Right ventricle myocardium inferior (tissue), 1 donor: ENCODE measurements around the gene ZNF275. TPM values are rescaled to one million over a fixed set of nuclear protein-coding genes. Genes with fewer than 3 reads are reported as not detected.
"Not testable (repeated sequence)": the region's sequence is repeated elsewhere in the genome, so short reads cannot be mapped to it uniquely, and the experiment has no call there.

Source experiments
- ATAC-seq: fragments of 200-7000 bp; cut with Tn5 transposase; one replicate; pipeline ENCODE4 v1.9.1; 2020; ENCODE audit warnings: mild to moderate bottlenecking, moderate library complexity
- DNase-seq: peaks from one replicate; pipeline ENCODE4 v3.0.0; 2021; ENCODE audit errors: missing footprints
- intact Hi-C: fragments of 100-400 bp; cut with DNase I; formaldehyde crosslinking; loops from one replicate; pipeline ENCODE4 v1.11.0; 2022
- long read RNA-seq: library from polyadenylated mRNA; unstranded; transcript quantifications from one replicate; pipeline ENCODE4 v2.0.0, GENCODE V29; 2021
- total RNA-seq: library from RNA; stranded (reverse); fragmentation: NEBNext Ultra II Directional; extraction: Animal tissue kit (Norgen Biotek cat#: 25700); gene quantifications from one replicate; pipeline ENCODE4 v1.2.1, GENCODE V29; 2021
- donor health status: DM: no; HTN: yes; CAD: no; lungs with severe emphysema.

The ZNF275 gene, protein sequence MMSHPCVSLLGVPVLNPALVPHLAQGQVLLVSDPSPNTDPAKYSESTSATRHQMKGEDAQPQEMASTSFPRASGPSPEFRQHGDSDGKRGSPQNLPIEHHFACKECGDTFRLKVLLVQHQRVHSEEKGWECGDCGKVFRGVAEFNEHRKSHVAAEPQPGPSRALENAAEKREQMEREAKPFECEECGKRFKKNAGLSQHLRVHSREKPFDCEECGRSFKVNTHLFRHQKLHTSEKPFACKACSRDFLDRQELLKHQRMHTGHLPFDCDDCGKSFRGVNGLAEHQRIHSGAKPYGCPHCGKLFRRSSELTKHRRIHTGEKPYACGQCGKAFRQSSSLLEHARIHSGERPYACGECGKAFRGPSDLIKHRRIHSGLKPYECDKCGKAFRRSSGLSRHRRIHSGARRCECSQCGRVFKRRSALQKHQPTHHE
- 6.5 TPM for total RNA-seq
- long read RNA-seq, full-length matches to known transcripts, result 2 of 4 reads
- long read RNA-seq, partial matches to known transcripts, result 0 of 4 reads
- long read RNA-seq, other reads (novel, unspliced or antisense), result 2 of 4 reads

DNA sequence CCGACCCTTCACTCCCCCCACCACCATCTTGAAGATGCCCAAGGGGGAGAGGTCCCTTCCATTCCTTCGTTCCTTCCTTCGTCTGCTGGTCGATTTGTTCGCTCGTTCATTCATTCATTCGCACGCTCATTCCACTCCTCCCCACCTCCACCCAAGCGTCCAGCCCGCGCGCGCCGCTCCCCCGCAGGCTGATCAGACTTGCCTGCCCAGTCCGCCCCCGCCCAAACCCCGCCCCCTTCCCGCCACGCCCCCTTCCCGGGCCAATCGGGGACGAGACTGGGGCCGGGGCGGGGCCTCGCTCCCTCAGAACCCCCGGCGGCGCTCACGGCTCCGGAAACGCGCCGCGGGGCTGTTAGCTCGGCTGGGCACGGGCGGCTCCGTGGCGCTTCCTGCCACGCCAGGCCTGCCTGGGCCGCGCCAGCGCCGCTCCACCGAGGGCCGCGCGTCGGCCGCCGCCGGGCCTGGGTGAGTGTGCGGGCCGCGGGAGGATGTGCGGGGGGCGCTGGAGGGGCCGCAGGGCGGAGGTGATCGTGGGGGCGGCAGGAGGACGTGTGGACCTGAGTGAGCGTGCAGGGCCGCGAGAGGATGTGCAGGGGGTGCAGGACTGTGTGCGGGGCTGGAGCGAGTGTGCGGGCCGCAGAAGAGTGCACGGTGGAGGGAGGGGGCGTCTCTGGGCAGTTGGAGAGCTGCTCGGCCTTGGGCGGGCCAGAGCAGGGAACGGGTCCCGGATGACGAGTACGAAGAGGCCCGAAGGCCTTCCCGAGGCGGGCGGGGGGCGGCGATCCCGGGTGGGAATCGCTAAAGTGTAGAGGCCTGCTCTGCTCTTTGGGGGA lies at the start of gene ZNF275:
Gene ZNF275 (plus strand): TSS at position 333 of the 833 bp plus-strand sequence. CDS start 2,527 bp downstream, outside the sequence.
- DNase-seq, result peak; percentile 92
- peak; percentile 100 for ATAC-seq
- intact Hi-C loops, result no loop called here

DNA sequence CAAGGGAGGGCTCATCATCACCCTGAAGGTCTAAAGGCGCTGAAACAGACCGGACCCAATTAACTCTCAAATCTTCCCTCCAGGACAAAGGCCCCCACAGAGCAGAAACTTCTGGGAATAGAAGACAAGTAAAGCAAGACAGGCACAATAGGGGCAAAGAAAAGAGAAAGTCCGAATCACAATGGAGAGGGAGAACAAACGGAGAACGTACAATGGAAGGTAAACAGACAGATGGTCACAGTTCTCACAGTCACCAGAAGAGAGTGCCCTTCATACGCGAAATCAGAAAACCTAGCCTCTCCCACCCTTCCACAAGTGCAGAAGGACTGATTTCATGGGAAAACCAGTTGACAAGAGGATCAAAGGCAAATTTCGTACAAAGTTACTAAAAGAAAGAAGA lies 48.3 kb upstream of the ZNF275 start:
- ATAC-seq, DNase-seq, intact Hi-C loops: not testable (repeated sequence)

DNA sequence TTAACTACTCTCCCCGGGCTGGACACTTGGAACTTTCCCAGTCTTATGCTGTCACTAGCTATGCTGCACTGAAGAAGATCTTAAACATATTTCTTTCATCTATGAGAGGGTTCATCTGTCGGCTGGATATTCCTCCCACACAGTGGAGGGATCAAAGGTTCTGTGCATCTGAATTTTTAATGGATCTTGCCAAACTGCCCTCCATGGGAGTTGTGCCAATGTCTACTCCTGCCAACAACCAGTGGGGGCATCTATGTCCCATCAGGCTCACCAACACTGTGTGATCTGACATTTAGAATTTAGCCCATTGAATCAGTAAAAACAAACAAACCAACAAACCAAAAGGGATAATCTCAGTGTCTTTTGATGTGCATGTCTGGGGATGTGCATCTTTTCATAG lies 45.1 kb upstream of the ZNF275 start:
- ATAC-seq, intact Hi-C loops, DNase-seq: not testable (repeated sequence)

DNA sequence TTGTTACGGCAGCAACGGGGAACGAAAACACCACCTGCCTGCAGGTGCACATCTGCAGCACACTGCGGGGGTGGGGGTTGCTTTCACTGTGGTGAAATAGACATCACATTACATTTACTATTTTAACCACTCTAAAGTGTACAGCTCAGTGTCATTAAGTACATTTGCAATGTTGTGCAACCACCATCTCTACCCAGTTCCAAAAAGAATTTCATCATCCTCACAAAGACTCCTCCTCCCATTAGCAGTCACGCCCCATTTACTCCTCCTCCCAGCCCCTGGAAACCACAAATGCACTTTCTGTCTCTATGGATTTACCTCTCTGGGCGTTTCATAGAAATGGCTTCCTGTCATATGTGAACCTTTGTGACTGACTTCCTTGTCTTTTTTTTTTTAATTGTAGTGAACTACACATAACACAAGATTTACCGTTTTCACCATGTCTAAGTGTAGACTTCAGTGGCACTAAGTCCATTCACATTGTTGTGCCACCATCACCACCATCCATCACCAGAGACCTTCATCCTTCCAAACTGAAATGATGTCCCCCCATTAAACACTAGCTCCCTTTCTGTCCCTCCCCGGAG lies 40.4 kb upstream of the ZNF275 start:
- ATAC-seq, DNase-seq, intact Hi-C loops: not testable (repeated sequence)

DNA sequence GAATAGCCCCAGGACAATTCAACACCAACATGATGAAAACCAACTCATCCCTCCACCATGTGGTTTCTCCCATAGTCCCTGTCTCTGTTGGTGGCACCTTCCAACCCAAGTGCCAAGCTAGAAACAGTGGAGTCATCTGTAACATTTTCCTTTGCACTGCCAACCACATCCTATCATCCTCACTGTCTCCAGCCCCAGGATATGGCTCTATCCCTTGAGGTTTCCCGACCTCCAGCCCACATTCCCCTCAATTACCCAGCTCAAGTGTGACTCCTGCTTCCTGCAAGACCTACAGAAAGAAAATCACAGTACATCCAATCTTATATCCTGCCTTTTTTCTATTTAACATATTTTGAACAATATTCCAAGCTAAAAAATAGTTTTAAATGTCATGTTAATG lies 36.6 kb upstream of the ZNF275 start:
- intact Hi-C loops, result no loop called here
- no peak for DNase-seq
- ATAC-seq, result no peak

DNA sequence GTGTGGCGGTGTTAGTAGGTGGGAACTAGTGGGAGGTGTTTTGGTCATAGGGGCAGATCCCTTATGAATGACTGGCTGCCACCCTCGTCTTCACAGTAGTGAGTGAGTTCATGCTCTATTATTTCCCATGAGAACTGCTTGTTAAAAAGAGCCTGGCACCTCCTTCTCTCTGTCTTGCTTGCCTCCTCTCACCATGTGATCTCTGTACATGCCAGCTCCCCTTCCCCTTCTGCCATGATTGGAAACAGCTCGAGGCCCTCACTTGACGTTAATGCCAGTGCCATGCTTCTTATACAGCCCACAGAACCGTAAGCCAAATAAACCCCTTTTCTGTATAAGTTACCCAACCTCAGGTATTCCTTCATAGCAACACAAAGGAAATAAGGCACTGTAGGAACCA lies 34.1 kb upstream of the ZNF275 start:
- ATAC-seq (no peak), DNase-seq (no peak)
- intact Hi-C loops, result no loop called here

DNA sequence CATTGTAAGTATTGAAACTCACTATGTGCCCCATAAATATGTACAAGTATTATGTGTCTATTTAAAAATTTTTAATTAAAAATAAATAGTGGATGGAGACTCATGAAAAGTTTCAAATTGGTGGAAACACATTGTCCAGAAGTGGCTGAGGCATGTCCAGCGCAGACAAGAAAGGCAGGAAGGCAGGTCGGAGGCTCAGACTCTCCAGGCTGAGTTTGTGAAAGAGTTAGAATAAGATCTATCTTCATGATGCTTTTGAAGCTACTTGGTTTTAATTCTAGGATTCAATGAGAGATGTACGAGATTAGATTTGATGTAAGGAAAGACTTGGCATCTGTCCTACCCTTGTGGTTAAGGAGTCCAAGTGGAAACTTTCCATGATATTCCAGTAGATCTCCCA lies 32.2 kb upstream of the ZNF275 start:
- ATAC-seq (no peak), DNase-seq (no peak)
- intact Hi-C loops, result no loop called here

DNA sequence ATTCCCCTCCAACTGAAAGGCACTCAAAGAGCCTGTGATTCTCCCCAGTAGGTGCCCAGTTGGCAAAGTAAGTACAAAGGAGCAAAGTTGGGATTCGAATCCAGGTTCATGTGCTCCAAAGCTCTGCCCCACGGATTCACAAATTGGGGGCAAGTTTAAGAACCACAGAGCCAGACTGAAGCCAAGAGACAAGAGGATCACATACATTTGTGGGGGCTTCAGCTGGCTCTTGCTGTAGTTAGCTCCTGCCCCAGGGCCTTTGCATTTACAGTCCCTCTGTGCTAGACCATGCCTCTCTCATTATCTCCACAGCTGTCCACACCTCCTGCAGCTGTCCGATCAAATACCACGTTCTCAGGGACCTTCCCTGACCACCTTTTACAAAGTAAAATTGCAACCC lies 31.2 kb upstream of the ZNF275 start:
- DNase-seq, result no peak
- intact Hi-C loops, result no loop called here
- no peak for ATAC-seq

DNA sequence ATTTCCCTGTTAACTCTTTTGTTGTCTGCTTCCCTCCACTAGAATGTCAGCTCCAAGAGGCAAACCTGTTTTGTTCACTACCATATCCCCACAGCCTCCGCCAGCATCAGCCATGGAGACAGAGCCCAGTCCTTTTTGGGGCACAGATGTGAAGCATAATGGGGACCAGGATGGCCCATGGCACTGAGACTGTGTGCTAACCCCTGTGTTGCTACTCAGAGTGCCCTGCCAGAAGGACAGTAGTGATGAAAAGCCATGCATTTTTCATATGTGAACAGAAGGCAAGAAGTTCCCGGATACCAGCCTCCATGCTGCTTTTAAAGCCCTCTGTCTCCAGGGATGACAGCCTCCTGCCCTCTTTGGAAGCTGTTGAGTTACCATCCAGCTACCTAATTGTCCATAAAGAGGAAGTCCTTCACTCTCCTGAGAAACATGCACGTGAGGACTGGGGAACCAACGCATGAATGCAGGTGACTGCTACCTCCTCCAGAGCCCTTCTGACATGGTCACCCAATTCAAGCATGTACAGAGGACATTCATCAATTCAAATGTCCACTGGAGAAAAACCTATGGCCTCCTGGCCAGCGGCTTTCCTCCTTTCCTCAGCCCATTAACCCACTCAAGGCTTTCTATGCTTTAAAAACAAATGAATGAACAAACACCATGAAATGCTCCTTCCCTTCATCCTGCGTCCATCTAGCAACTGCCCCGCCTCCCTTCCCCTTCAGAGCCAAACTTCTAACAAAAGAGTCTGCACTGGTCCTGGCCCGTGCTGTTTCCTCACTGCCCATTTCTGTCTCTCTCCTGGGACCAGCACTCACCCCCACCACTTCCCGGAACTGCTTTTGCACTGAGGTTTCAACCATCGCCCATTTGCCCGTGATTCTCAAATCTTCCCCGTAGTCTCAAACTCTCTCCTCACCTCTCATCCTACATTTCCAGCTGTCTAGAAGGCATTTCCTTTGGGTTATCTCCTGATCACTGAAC lies 30.4 kb upstream of the ZNF275 start:
- ATAC-seq, result no peak
- intact Hi-C loops, result no loop called here

DNA sequence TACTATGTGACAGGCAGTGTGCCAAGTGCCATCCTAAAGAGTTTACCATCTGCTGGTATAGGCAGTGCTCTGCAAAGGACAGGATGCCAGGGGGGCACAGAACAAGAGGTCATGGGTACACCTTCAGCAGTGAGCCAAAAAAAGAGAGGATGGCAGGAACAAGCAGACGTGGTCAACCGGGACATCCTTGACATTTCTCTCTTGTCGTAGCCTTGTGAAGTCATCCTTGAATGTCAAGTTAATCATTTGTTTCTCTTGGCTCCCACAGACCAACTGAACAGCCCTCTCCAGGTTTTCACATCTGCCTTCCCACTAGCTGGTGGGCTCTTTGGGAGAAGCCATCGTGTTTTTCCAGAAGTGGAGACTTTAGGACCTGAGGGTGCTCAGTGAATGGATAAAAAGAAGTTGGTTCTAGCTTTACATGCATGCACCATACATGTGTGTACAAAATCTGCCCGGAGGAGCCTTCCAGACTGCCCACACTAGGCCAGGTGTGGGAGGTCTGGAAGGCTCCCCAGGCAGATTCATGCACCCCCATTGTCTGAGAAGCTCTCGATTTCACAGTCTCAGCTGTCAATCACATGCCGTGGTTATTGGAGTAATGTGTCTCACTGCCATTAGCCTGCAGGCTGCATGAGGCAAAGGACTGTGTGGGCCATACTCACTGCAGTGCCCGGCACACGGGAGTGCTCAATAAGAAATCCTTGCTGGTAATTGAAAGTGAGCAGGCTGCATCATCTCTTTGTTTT lies 28.8 kb upstream of the ZNF275 start:
- intact Hi-C loops, result no loop called here
- ATAC-seq (no peak), DNase-seq (no peak)

More for the DNA sequence above, 30.4 kb upstream of the ZNF275 start:
- DNase-seq, result no peak

DNA sequence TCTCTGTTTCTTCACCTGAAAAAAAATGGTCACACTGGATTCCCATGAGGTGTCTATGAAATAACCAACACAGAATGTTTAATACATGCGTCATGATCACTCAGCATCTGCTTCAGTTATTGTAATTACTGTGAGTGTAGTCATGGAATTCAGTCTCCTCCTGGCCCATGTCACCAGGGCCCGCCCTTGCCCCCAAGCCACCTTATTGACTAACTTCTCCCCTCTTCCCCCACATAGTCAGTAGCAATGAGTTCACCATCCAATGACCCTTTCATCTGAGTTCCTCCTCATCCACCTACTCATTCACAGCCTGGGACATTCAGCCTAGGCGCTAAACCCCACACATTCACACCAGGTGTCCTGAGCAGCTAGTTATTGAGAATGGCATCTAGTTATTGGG lies 28.0 kb upstream of the ZNF275 start:
- ATAC-seq (no peak), DNase-seq (no peak)
- intact Hi-C loops, result no loop called here

DNA sequence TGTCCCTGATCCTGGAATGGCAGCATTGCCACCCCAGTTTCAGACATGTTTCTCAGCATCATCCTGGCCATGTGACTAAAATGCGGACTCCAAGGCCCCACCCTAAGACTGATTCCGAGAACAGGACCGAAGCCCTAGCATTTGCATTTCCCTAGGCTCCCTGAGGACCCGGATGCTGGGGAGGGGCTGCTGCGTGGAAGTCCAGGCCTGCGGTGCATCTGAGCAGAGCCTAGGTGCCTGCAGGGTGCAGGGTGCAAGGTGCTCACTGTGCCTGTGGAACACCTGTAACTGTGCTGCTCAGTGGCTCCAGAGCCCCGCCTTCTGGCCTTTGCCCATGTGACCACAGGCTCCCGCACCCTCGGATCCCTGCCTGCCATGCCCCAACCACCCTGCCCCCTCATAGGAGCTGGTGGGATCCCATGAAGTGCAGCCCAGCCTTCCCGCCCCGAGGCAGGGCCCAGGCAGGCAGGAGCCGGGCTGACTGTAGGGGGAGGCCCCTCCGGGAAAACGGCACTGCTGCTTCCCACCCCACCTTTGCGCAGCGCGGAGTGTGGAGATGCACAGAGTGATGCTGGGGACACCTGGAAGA lies 27.3 kb upstream of the ZNF275 start:
- ATAC-seq (no peak), DNase-seq (no peak)
- intact Hi-C loops, result no loop called here

DNA sequence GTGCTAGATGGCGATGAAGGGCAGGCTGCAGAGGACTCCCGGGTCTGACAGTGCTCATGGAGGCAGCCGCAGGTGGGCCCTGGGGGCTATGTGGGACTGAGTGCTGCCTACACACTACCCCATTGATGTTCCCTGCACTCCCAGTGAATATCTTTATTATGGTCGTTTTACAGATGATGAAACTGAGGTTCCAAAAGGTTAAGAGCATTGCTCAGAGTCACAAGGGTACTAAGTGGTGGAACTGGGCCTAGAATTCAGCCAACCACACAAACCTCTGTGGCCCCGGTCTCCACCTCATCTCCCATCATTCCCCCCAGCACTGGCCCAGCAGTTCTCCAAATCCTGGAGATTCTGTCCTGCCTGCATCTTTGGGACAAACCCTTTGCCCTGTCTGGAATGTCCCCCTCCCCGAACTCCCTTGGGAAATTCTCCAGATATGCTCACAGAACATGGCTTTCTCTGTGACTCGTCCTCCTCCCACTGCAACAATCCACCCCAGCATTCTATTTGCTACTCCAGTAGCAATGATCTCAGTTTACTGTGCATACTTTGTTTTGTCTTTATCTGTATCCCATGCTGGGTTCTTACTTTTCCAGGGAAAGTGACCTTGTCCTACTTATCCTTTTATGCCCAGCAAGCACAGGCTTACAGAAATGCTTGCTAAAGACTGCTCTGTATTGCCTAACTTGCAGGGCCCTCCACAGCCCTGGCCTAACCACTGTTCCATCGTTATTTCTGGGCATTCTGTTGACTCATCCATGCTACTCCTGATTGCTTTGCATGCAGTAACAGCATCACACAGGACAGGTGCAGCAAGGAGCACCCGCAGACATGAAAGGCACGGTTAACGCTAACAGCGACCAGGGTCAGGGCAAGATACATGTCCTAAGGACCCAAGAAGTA lies 26.4 kb upstream of the ZNF275 start:
- no peak for ATAC-seq
- no peak for DNase-seq
- intact Hi-C loops, result no loop called here

DNA sequence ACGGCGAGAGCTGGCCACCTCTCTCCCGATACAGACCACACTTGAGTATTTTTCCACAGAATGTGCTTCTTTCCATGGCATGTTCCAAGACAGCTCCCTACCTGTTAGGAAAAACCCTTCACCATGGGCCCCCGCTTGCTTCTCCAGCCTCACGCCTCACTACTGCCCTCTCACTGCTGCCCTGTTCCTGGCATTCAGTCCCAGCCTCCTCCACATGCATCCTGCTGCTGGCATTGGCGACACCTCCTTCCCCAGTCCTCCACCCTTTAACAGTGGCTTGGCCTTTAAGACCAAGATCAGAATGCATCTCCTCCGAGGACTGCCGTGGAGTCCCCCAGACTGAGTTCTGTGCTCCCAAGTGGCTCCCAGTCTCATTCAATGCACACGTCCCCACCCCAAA lies 23.1 kb upstream of the ZNF275 start:
- no peak for ATAC-seq
- no peak for DNase-seq
- intact Hi-C loops, result no loop called here

DNA sequence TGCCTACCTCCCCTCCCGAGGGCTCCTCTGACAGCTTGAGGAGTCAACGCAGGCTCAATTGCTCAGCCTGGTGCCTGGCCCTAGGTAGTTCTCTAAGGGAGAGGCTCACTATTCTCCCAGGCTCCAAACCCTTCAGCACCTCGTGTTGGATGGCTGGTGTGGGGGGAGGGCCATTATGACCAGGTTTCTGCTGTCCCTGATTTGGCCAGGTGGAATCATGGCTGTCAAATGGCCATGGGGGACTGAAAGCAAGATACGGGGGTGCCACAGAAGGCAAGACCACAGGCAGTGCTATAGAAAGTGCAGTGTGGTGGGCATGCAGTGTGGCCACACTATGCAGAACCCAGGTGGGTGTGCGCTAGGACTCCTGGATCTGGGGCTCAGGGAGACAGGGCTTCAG lies 21.9 kb upstream of the ZNF275 start:
- ATAC-seq (no peak), DNase-seq (no peak)
- intact Hi-C loops, result no loop called here

DNA sequence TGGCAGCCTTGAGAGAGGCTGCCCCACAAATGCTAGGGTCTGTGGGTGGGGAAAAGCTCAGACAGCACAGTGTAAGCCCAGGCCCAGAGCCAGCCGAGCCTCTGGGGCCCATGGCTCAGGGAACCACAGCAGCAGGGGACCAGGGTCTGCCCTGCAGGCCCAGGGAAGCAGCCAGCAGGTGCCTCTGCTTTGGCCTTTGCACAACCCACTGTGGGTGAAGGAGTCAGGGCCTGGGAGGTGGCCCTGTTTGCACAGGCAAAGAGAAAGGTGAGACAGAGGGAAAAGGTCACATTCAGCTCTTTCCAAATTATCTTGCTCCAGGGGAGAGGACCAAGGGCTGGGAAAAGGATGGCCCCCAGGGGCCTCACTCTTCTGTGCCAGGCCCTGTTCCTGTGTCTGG lies 21.1 kb upstream of the ZNF275 start:
- DNase-seq (no peak), ATAC-seq (no peak)
- intact Hi-C loops, result no loop called here
